Esophagus (tissue), 2 donors: ENCODE results near the gene TCEAL5. TPM values are rescaled to one million over a fixed set of nuclear protein-coding genes. Genes with fewer than 3 reads are reported as not detected.
"Not testable (repeated sequence)": the region's sequence is repeated elsewhere in the genome, so short reads cannot be mapped to it uniquely, and the experiment has no call there.

ENCODE experiments used
- H3K27ac ChIP-seq, 2 donors: one replicate each; pipeline ENCODE4 v1.5.1; 2013; ENCODE audit warnings: low read depth in 2 of 2, mild to moderate bottlenecking in 2 of 2, inconsistent platforms in 1 of 2, low read length in 1 of 2, moderate library complexity in 1 of 2
- H3K27me3 ChIP-seq, 2 donors: one replicate each; pipeline ENCODE4 v1.6.1; 2013; ENCODE audit warnings: low read length in 2 of 2, control low read depth in 1 of 2, mild to moderate bottlenecking in 1 of 2; ENCODE audit not compliant: insufficient read depth in 2 of 2, control insufficient read depth in 1 of 2
- H3K36me3 ChIP-seq, 2 donors: one replicate each; pipeline ENCODE4 v1.6.1; 2013; ENCODE audit warnings: low read length in 1 of 2; ENCODE audit not compliant: control insufficient read depth in 2 of 2, insufficient read depth in 2 of 2
- H3K4me1 ChIP-seq, 2 donors: one replicate each; pipeline ENCODE4 v1.6.1; 2013; ENCODE audit warnings: low read length in 1 of 2; ENCODE audit not compliant: control insufficient read depth in 2 of 2, insufficient read depth in 2 of 2
- H3K4me3 ChIP-seq, 2 donors: one replicate each; pipeline ENCODE4 v1.5.1; 2013; ENCODE audit warnings: low read length in 2 of 2, mild to moderate bottlenecking in 2 of 2, low read depth in 1 of 2, moderate library complexity in 1 of 2
- H3K9me3 ChIP-seq, 2 donors: one replicate each; pipeline ENCODE4 v1.6.1; 2013; ENCODE audit warnings: mild to moderate bottlenecking in 2 of 2, low read depth in 1 of 2, low read length in 1 of 2, moderate library complexity in 1 of 2; ENCODE audit not compliant: control insufficient read depth in 2 of 2, insufficient read depth in 1 of 2
- WGBS, 2 donors: extraction: QIAGEN DNeasy Blood & Tissue Kit; methylation state at CpG; one replicate each; pipeline ENCODE4 v1.1.7; 2013; 5-methylcytosine and 5-hydroxymethylcytosine counted together
- polyA plus RNA-seq, 2 donors: library from polyadenylated mRNA; stranded (reverse); fragments of 200-250 nt; gene quantifications; one replicate each; pipeline ENCODE4 v1.2.3, GENCODE V29; 2013
- donor health status: healthy with polysubstance abuse.
- donor health status: Bipolar disorder and iron deficiency.

The TCEAL5 gene
- polyA plus RNA-seq, 2 donors, result 0.05 to 0.14 TPM

DNA sequence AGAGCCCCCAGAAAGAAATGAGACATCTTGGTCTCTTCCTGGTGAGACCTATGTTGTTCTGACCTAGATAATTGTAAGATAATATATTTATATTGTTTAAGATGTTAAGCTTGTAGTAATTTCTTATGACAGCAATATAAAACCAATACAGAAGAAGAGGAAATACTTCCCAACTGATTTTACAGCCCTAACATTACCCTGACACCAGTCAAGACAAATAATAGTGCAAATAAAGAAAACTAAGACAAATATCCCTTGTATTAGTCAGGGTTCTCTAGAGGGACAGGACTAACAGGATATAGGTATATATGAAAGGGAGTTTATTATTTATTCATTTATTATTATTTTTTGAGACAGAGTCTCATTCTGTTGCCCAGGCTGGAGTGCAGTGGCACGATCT, 40.3 kb downstream of the TCEAL5 start:
- no peak overlapping the region for H3K4me3 ChIP-seq
- WGBS, 2 donors, result 64 to 76% methylated on average over 1 of the region's 1 CpG
- no peaks in the 10 kb centered on the region for H3K4me1 ChIP-seq
- no peaks in the 10 kb centered on the region for H3K36me3 ChIP-seq
- no peaks in the 10 kb centered on the region for H3K27me3 ChIP-seq
- no peaks in the 10 kb centered on the region for H3K9me3 ChIP-seq
- no peak overlapping the region for H3K27ac ChIP-seq

DNA sequence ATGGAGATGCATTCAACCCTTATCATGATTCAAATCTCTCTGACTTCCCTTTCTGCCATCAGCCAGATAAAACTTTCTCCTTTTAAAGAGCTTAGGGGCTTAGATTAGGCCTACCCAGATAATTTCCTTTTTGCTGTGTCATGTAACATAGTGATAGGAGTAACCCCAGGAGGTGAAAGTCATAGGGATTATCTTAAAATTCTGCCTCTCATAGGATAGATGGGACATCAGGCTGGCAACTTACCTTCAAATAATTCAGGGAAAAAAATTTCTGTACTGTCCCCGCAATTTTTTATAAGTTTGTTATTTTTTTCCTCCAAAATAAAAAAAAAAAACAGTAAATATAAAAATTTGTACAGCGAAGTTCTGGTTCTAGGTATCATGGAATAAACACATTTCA, 40.9 kb downstream of the TCEAL5 start:
- H3K4me1 ChIP-seq, H3K9me3 ChIP-seq, H3K36me3 ChIP-seq, H3K4me3 ChIP-seq, H3K27ac ChIP-seq, H3K27me3 ChIP-seq: not testable (repeated sequence)
- WGBS, 2 donors, result 47 to 55% methylated on average over 2 of the region's 2 CpGs

DNA sequence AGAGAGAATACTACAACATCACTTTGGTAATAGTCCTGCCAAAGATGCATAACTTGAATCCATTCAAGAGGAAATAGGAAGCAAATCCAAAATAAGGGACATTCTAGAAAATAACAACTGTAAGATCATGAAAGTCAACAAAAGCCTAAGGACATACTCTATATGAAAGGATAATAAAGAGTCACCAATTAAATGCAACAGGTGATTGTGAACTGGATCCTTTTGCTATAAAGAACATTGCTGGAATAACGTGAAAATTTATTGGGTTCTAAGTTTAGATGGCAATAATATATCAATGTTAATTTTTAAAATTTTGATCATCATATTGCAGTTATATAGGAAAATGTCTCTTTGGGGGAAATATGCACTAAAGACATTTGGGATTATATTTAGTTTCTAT, 41.7 kb downstream of the TCEAL5 start:
- H3K36me3 ChIP-seq, result no peaks in the 10 kb centered on the region
- no peaks in the 10 kb centered on the region for H3K4me1 ChIP-seq
- no peak overlapping the region for H3K27ac ChIP-seq
- H3K9me3 ChIP-seq, result no peaks in the 10 kb centered on the region
- no peak overlapping the region for H3K4me3 ChIP-seq
- WGBS, 2 donors, result 59 to 86% methylated on average over 1 of the region's 1 CpG
- H3K27me3 ChIP-seq, result peaks cover 0 to 4% of the 10 kb centered on the region in 2 donors

DNA sequence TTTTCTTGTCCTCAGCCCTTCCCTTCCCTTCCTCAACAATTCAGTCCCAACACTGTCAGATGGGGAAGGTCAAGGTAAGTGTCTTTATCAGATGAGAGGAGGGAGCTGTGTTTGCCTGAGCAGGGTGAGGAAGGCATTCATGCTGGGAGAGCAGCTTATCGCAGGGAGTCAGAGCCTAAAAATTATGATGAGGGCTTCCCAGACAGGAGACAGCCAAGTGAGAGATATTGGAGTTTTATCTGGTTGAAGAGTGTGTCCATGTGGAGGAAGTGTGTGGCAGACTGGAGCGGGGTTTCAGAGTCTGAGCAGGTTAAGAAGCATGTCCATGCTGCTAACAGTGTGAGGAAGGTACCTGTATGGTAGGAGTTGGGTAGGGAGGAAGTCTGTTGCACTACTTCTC, 43.3 kb downstream of the TCEAL5 start:
- Histone ChIP-seq H3K9me3 (no peaks in the 10 kb centered on the region), H3K27me3 (peaks cover 0 to 4% of the 10 kb centered on the region in 2 donors), H3K4me1 (no peaks in the 10 kb centered on the region), H3K4me3 (no peak overlapping the region), H3K36me3 (no peaks in the 10 kb centered on the region), H3K27ac (no peak overlapping the region)
- 69 to 88% methylated on average over 2 of the region's 2 CpGs for WGBS, 2 donors

DNA sequence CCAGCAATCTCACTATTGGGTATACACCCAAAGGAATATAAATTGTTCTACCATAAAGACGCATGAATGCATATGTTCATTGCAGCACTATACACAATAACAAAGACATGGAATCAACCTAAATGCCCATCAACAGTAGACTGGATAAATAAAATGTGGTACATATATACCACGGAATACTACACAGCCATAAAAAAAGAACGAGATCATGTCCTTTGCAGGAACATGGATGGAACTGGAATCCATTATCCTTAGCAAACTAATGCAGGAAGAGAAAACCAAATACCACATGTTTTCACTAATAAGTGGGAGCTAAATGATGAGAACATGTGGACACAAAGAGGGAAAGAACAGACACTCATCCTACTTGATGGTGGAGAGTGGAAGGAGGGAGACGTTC, 50.6 kb downstream of the TCEAL5 start:
- H3K4me1 ChIP-seq, H3K4me3 ChIP-seq, H3K27me3 ChIP-seq, H3K36me3 ChIP-seq, H3K9me3 ChIP-seq, H3K27ac ChIP-seq: not testable (repeated sequence)
- 84 to 96% methylated on average over 4 of the region's 4 CpGs for WGBS, 2 donors

Other genes with a start within 250 kb of the TCEAL5 start
- under 1 TPM; 0.14 to 0.35 TPM for gene BEX1, start 212.6 kb downstream of the TCEAL5 start, polyA plus RNA-seq
- gene NXF3, start 183.6 kb downstream of the TCEAL5 start, polyA plus RNA-seq, result under 1 TPM in 1 of 2 donors, not detected in 1; 0.19 TPM
- 10 to 100 TPM; 41.4 to 56.0 TPM for gene BEX4, start 61.6 kb downstream of the TCEAL5 start, polyA plus RNA-seq
- gene TCEAL8, start 21.6 kb downstream of the TCEAL5 start, polyA plus RNA-seq, result 10 to 100 TPM; 32.9 to 33.2 TPM
- gene BEX2, start 34.2 kb upstream of the TCEAL5 start, polyA plus RNA-seq, result 10 to 100 TPM in 1 of 2 donors, 1 to 10 TPM in 1; 5.0 to 12.2 TPM
- 1 to 10 TPM in 1 of 2 donors, under 1 TPM in 1; 0.88 to 1.1 TPM for gene TCEAL7, start 53.5 kb upstream of the TCEAL5 start, polyA plus RNA-seq
- gene TCEAL9, start 79.8 kb upstream of the TCEAL5 start, polyA plus RNA-seq, result 10 to 100 TPM; 39.4 to 48.0 TPM
- 10 to 100 TPM; 28.2 to 60.1 TPM for gene BEX3, start 99.8 kb upstream of the TCEAL5 start, polyA plus RNA-seq
- 1 to 10 TPM in 1 of 2 donors, under 1 TPM in 1; 0.94 to 1.2 TPM for gene RAB40A, start 242.7 kb upstream of the TCEAL5 start, polyA plus RNA-seq